ENCODE measurements around the gene ACSF2. TPM values are rescaled to one million over a fixed set of nuclear protein-coding genes. Genes with fewer than 3 reads are reported as not detected.

ACSF2 gene
- total RNA-seq, 1 experiment from 2014 or later: 72.7 TPM

- ATAC-seq: no peak
- Histone ChIP-seq H3K4me2 (ENCODE audit: low read length) (no peak overlapping the region), H3K9me3 (ENCODE audit: low read length) (no peaks in the 10 kb centered on the region), H3F3A (ENCODE audit: low read length, unreplicated experiment) (no peaks in the 10 kb centered on the region), H3K36me3 (ENCODE audit: low read depth, low read length) (no peaks in the 10 kb centered on the region), H3K4me1 (ENCODE audit: insufficient read depth, low read length) (peaks cover 10% of the 10 kb centered on the region; the same call in 1 of the 2 replicates), H3K4me3 (ENCODE audit: low read length) (no peak overlapping the region), H3K27ac (ENCODE audit: low read length) (no peak overlapping the region), H3K27me3 (ENCODE audit: low read length) (no peaks in the 10 kb centered on the region), H3K9ac (ENCODE audit: low read length) (no peak overlapping the region), H3K9me2 (replicated peaks; ENCODE audit: low read length) (no peaks in the 10 kb centered on the region), H4K20me1 (ENCODE audit: low read length) (no peaks in the 10 kb centered on the region), H2AFZ (ENCODE audit: low read length) (no peak overlapping the region), H3K79me2 (ENCODE audit: low read length) (no peaks in the 10 kb centered on the region)
- CTCF ChIA-PET: no interaction called here
- intact Hi-C loops (cut with micrococcal nuclease): no loop called here
- TF ChIP-seq EZH2 (IDR thresholded peaks at IDR 0.05; ENCODE audit: low read length, unreplicated experiment): no peak
- no TSS peak for BruUV-seq (replicated peaks)
- no peak for DNase-seq
- POLR2A ChIA-PET (ENCODE audit: unreplicated experiment): interaction anchor here (0.6 kb wide), 1 partner anchor 75 kb away, joined by 3 read pairs; no protein-coding TSS in a partner anchor
Observed at GRCh38 chr17:50465635-50466034, 39.6 kb downstream of the ACSF2 start.

GRCh38 chr17:50466371-50467113, 40.5 kb downstream of the ACSF2 start:
- peak; percentile 41 for DNase-seq
- no peaks in the 10 kb centered on the region for H3K9me3 ChIP-seq (ENCODE audit: low read length)
- CTCF ChIA-PET: no interaction called here
- H2AFZ ChIP-seq (ENCODE audit: low read length): no peak overlapping the region
- H3K79me2 ChIP-seq (ENCODE audit: low read length): no peaks in the 10 kb centered on the region
- intact Hi-C loops (cut with micrococcal nuclease): no loop called here
- H3F3A ChIP-seq (ENCODE audit: low read length, unreplicated experiment): no peaks in the 10 kb centered on the region
- BruUV-seq (replicated peaks): no TSS peak
- H4K20me1 ChIP-seq (ENCODE audit: low read length): no peaks in the 10 kb centered on the region
- H3K9ac ChIP-seq (ENCODE audit: low read length): no peak overlapping the region
- POLR2A ChIA-PET (ENCODE audit: unreplicated experiment): interaction anchor here (0.6 kb wide), 1 partner anchor 75 kb away, joined by 3 read pairs; no protein-coding TSS in a partner anchor
- H3K4me2 ChIP-seq (ENCODE audit: low read length): 0 out of 2 replicates have a peak overlapping the region, but pooled peaks have one; percentile 11
- H3K4me1 ChIP-seq (ENCODE audit: insufficient read depth, low read length): peaks cover 10% of the 10 kb centered on the region; the same call in 1 of the 2 replicates
- no peak for TF ChIP-seq EZH2 (IDR thresholded peaks at IDR 0.05; ENCODE audit: low read length, unreplicated experiment)
- TF ChIP-seq, protein P1, sequence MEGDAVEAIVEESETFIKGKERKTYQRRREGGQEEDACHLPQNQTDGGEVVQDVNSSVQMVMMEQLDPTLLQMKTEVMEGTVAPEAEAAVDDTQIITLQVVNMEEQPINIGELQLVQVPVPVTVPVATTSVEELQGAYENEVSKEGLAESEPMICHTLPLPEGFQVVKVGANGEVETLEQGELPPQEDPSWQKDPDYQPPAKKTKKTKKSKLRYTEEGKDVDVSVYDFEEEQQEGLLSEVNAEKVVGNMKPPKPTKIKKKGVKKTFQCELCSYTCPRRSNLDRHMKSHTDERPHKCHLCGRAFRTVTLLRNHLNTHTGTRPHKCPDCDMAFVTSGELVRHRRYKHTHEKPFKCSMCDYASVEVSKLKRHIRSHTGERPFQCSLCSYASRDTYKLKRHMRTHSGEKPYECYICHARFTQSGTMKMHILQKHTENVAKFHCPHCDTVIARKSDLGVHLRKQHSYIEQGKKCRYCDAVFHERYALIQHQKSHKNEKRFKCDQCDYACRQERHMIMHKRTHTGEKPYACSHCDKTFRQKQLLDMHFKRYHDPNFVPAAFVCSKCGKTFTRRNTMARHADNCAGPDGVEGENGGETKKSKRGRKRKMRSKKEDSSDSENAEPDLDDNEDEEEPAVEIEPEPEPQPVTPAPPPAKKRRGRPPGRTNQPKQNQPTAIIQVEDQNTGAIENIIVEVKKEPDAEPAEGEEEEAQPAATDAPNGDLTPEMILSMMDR (conservative IDR thresholded peaks at IDR 0.05; ENCODE audit: low read depth, low read length): no peak
- TF ChIP-seq EZH2phosphoT487 (IDR thresholded peaks at IDR 0.05; ENCODE audit: borderline replicate concordance, low read length): no peak
- no peak overlapping the region for H3K4me3 ChIP-seq (ENCODE audit: low read length)
- H3K27me3 ChIP-seq (ENCODE audit: low read length): no peaks in the 10 kb centered on the region
- no peaks in the 10 kb centered on the region for H3K36me3 ChIP-seq (ENCODE audit: low read depth, low read length)
- peak; percentile 83 for ATAC-seq
- H3K9me2 ChIP-seq (replicated peaks; ENCODE audit: low read length): no peaks in the 10 kb centered on the region
- H3K27ac ChIP-seq (ENCODE audit: low read length): no peak overlapping the region

DNA sequence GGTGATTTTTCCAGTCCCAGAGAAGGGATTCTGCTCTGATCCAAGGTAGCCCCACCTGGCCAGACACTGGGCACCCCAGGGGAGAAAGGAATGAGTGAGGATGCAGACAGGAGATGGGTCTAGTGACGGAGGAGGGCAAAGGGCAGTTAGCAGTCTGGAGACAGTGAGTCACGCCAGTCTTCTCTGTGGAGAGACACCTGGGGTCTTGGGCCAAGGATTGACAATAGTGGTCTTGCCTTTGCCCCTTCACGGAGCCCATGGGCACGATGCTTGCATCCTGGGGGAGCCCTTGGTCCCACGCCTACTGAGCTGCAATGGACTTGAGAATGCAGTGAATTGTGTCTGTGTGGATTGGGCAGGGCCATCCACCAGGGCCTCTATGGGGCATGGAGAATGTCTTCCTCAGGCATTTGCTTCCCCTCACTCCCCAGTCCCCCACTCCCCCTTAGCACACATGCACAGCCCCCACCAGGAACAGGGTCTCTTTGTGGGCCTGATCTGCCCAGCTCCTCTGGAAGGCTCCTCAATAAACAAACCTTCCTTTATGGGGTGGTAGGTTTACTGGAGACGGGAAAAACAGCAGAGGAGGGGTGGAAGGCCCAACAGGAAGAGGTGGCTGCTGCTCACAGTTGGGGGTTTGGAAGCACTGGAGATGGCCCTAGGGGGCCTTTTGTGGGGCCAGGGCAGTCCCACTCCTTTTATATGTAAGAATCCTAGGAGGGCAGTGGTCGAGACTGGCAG, 41.3 kb downstream of the ACSF2 start:
- Histone ChIP-seq H3K27ac (ENCODE audit: low read length) (no peak overlapping the region), H3K4me2 (ENCODE audit: low read length) (no peak overlapping the region), H3K79me2 (ENCODE audit: low read length) (no peaks in the 10 kb centered on the region), H3K9me3 (ENCODE audit: low read length) (no peaks in the 10 kb centered on the region), H3K4me1 (ENCODE audit: insufficient read depth, low read length) (peaks cover 10% of the 10 kb centered on the region; the same call in 1 of the 2 replicates), H2AFZ (ENCODE audit: low read length) (no peak overlapping the region), H3K9me2 (replicated peaks; ENCODE audit: low read length) (no peaks in the 10 kb centered on the region), H3K4me3 (ENCODE audit: low read length) (no peak overlapping the region), H4K20me1 (ENCODE audit: low read length) (no peaks in the 10 kb centered on the region), H3K27me3 (ENCODE audit: low read length) (no peaks in the 10 kb centered on the region), H3K9ac (ENCODE audit: low read length) (no peak overlapping the region), H3K36me3 (ENCODE audit: low read depth, low read length) (no peaks in the 10 kb centered on the region), H3F3A (ENCODE audit: low read length, unreplicated experiment) (no peaks in the 10 kb centered on the region)
- no peak for ATAC-seq
- intact Hi-C loops (cut with micrococcal nuclease): no loop called here
- TF ChIP-seq EZH2phosphoT487 (IDR thresholded peaks at IDR 0.05; ENCODE audit: borderline replicate concordance, low read length): no peak
- TF ChIP-seq, protein P1 (conservative IDR thresholded peaks at IDR 0.05; ENCODE audit: low read depth, low read length): no peak
- no peak for TF ChIP-seq EZH2 (IDR thresholded peaks at IDR 0.05; ENCODE audit: low read length, unreplicated experiment)
- CTCF ChIA-PET: no interaction called here
- BruUV-seq (replicated peaks): no TSS peak
- DNase-seq: no peak
- POLR2A ChIA-PET (ENCODE audit: unreplicated experiment): no interaction called here

All from PC-3 (cell line).